ENCODE results near the gene SLC13A3.

DNA sequence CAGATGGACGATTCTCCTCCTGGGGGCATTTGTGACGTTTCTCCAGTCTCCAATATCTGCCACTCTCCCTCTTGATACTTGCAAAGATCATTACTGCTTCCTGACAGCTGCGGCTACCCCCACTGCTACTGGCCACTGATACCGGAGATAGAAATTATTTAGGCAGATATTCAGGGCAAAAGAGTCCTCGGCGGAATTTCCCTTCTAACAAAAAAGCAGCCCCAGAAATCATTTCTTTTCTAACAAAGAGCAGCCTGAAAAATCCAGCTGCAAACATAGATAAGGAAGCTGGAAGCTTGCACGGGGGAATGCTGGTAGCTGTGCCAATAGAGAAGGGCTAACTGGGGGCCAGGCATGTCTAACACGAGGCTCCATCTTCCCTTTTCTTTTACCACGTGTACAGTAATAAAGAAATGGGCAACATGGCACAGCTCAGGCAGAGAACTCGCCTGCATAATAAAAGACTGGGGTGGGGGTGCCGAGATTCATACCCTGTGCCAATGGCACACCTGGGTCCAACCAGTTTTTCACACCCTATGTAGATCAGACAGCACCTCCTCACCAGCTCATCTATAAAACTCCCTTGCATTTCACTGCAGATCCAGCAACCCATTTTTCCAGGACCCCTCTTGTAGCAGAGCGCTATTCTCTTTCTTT is 31.9 kb upstream of the SLC13A3 start:
- TF ChIP-seq, protein P1, sequence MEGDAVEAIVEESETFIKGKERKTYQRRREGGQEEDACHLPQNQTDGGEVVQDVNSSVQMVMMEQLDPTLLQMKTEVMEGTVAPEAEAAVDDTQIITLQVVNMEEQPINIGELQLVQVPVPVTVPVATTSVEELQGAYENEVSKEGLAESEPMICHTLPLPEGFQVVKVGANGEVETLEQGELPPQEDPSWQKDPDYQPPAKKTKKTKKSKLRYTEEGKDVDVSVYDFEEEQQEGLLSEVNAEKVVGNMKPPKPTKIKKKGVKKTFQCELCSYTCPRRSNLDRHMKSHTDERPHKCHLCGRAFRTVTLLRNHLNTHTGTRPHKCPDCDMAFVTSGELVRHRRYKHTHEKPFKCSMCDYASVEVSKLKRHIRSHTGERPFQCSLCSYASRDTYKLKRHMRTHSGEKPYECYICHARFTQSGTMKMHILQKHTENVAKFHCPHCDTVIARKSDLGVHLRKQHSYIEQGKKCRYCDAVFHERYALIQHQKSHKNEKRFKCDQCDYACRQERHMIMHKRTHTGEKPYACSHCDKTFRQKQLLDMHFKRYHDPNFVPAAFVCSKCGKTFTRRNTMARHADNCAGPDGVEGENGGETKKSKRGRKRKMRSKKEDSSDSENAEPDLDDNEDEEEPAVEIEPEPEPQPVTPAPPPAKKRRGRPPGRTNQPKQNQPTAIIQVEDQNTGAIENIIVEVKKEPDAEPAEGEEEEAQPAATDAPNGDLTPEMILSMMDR (IDR thresholded peaks at IDR 0.05): no peak
- no peak for TF ChIP-seq POLR2A (IDR thresholded peaks at IDR 0.05)
